K562 (cell line): ENCODE results near the gene TRIM4.

Source experiments
- EHMT2 ChIP-seq: fragments of 450-650 bp; IDR thresholded peaks from 2 replicates; pipeline ENCODE4 v1.6.1; 2018; ENCODE audit warnings: antibody characterized with exemption
- KLF10 ChIP-seq: fragments of 250-450 bp; sonication (Bioruptor Pico); IDR thresholded peaks from 2 replicates; pipeline ENCODE4 v1.6.1; 2021; ENCODE audit warnings: matching md5 sums

DNA sequence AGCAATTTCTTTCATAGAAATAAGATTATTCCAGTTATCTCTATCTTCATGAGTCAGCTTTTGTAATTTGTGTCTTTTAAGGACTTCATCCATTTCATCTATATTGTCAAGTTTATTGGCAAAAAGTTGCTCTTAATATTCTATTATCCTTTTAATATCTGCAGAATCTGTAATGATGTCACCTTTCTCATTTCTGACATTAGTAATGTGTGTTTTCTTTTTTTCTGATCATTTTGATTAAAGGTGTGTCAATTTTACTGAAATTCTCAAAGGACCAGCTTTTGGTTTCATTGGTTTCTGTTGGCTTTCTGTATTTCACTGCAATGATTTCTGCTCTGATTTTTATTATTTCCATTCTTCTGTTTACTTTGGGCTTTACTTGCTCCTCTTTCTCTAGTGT is 24.6 kb downstream of the TRIM4 start:
- TF ChIP-seq EHMT2: no peak
- no peak for TF ChIP-seq KLF10 (CRISPR knock-in tag)
